ENCODE data around the gene KRT79. TPM values are rescaled to one million over a fixed set of nuclear protein-coding genes. Genes with fewer than 3 reads are reported as not detected.
"Not testable (repeated sequence)": the region's sequence is repeated elsewhere in the genome, so short reads cannot be mapped to it uniquely, and the experiment has no call there.

KRT79 gene
- total RNA-seq, 4 donors from 2014 or later: 0.46 to 2.8 (median 1.7) TPM; not detected in 1

GRCh38 chr12:52860102-52860823, 26.2 kb upstream of the KRT79 start:
- DNase-seq (ENCODE audit: low spot score) (no peak), ATAC-seq (ENCODE audit: low FRiP score) (peak; percentile 81)
- TF ChIP-seq, protein P1, sequence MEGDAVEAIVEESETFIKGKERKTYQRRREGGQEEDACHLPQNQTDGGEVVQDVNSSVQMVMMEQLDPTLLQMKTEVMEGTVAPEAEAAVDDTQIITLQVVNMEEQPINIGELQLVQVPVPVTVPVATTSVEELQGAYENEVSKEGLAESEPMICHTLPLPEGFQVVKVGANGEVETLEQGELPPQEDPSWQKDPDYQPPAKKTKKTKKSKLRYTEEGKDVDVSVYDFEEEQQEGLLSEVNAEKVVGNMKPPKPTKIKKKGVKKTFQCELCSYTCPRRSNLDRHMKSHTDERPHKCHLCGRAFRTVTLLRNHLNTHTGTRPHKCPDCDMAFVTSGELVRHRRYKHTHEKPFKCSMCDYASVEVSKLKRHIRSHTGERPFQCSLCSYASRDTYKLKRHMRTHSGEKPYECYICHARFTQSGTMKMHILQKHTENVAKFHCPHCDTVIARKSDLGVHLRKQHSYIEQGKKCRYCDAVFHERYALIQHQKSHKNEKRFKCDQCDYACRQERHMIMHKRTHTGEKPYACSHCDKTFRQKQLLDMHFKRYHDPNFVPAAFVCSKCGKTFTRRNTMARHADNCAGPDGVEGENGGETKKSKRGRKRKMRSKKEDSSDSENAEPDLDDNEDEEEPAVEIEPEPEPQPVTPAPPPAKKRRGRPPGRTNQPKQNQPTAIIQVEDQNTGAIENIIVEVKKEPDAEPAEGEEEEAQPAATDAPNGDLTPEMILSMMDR (IDR thresholded peaks at IDR 0.05): no peak

- DNase-seq (ENCODE audit: low spot score) (no peak), ATAC-seq (ENCODE audit: low FRiP score) (no peak)
- TF ChIP-seq, protein P1 (IDR thresholded peaks at IDR 0.05): no peak
Observed at GRCh38 chr12:52857500-52857899, 23.4 kb upstream of the KRT79 start.

DNA sequence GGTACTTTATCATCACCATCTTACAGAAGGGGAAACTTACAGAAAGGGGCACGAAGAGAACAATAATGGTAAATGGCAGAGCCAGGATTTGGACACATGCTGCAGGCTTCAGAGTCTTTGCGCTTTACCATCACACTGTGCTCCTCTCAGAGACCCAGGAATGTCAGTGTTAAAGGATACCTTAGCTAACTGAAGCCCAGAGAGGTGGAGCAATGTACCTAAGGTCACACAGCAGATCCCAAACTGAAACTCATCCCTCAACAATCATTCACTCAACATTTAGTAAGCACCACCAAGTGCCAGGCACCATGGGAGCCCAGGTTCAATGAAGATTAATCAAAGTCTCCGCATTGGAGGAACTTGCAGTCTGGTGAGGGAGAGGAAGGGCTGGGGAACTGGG, 22.7 kb upstream of the KRT79 start:
- TF ChIP-seq, protein P1 (IDR thresholded peaks at IDR 0.05): no peak
- DNase-seq (ENCODE audit: low spot score) (no peak), ATAC-seq (ENCODE audit: low FRiP score) (no peak)

- not testable (repeated sequence) for ATAC-seq (ENCODE audit: low FRiP score)
Observed at GRCh38 chr12:52856077-52856476, 22.0 kb upstream of the KRT79 start.

DNA sequence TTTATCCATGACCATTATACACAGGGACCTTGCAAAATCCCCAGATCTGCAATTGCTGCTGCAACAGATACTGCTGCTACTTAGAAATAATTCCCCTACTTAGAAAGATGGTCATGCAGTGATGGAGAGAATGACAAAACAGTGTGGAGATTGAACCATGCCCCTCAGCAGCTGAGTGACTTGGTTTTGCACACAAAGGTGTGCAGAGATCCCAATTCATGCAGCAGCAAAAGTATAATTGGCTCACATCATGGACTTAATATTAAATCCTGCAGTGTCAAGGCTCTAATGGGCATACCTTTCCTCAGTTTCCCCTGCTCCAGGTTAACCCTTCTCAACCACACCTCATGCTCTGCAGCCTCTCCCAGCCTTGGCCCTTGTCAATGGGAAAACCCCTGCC, 17.7 kb upstream of the KRT79 start:
- TF ChIP-seq, protein P1 (IDR thresholded peaks at IDR 0.05): no peak
- no peak for ATAC-seq (ENCODE audit: low FRiP score)
- DNase-seq (ENCODE audit: low spot score): no peak

More at GRCh38 chr12:52856077-52856476, 22.0 kb upstream of the KRT79 start:
- not testable (repeated sequence) for DNase-seq (ENCODE audit: low spot score)

DNA sequence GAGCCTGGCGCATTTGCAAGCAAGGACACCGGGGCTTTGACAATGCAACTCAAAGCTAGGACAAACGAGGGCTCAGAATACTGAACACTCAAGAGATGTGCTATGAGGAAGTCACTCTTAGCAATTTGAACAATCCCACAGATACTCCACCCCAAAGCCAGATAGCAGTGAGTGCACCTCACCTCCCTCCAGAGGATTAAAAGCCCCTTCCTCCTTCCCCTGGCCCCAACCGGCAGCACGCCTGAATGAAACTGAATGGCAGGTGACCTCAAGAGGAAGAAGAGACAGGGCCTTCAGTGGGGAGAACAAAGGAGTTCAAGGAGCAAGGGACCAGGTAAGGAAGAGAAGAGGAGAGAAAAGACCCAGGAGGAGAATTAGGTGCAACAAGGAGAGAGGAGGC, 16.6 kb upstream of the KRT79 start:
- ATAC-seq (ENCODE audit: low FRiP score): no peak
- TF ChIP-seq, protein P1 (IDR thresholded peaks at IDR 0.05): no peak

DNA sequence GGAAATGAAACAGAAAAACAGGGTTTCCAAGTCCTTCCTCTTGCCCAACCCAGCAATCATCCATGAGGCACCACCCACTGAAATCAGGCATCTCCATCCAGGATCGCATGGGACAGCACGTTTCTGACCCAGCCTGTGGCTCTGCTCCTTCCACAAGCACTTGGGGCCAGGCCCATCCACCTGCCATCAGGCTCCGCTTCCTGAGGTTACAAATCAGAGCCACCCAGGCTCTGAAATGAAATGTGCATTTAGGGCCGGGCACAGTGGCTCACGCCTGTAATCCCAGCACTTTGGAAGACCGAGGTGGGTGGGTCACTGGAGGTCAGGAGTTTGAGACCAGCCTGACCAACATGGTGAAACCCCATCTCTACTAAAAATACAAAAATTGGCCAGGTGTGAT, 15.4 kb upstream of the KRT79 start:
- ATAC-seq (ENCODE audit: low FRiP score): no peak
- no peak for DNase-seq (ENCODE audit: low spot score)
- TF ChIP-seq, protein P1 (IDR thresholded peaks at IDR 0.05): no peak

More for the DNA sequence above, 16.6 kb upstream of the KRT79 start:
- no peak for DNase-seq (ENCODE audit: low spot score)

All from omental fat pad (tissue), 4 donors.